Stimulated activated CD8-positive, alpha-beta memory T cell treated with anti-CD3 and anti-CD28 coated beads, Interleukin-7, amount 100 ng/mL, for 4 hours (primary cell): ENCODE results near the gene CNGA2.

Source experiments
- DNase-seq, 2 donors: peaks; one replicate each; pipeline ENCODE4 v3.0.0-alpha.2; 2020; ENCODE audit warnings: low read depth in 2 of 2

The CNGA2 gene

DNA sequence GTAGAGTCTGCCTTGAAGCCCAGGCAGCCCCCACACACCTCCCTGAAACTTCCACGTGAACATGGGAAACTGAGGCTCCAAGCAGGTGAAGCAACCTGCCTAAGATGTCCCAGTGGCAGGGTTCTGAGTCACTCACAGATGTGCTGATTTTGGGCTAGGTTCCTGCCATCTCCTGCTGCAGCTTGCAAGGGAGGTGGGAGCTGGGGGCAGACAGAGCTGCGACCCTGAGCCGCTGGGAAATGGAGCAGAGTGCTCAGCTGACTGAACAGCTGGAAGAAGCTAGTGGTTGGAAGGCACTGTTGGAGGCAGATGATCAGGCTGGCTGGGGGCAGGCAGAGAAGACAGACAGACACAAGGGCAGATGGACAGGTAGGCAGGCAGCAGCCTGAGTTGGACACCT is 22.3 kb upstream of the CNGA2 start:
- DNase-seq, result no peak

DNA sequence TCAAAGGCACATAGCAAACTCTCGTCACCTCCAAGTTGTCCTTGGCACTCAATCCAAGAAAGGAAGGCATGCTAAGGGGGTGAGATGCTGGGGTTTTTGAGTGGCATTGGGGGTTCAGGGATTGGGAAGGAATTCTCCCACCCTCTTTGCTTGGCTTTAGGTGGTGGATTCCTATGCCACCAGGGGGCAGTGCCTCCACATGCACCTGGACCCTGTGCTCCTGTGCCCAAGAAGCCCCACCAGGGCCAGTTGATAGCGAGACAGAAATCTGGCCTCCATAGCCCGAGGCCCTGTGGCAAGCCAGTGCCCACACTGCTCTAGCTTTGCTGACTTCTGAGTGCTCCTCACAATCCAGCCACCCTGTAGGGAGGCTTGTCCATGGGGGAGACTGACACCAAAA is 20.7 kb upstream of the CNGA2 start:
- DNase-seq, result no peak

DNA sequence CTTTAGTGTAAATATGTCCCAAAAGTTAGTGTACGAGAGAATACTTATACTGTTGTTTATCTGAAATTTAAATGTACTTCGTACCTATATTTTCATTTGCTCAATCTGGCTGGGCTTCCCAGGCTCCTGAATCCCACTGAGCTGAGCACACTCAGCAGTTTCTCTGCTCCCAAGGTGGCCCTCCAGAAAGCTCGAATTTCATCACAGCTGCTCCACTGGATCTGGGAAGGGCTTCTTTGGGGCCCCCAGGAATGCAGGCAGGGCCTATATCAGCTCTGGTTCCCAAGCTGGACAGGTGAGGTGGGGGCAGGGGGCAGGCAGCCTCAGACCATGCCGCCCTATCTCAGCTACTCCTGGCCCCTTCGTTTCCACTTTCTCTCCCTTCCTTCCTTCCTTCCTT is 20.2 kb upstream of the CNGA2 start:
- DNase-seq, result no peak

DNA sequence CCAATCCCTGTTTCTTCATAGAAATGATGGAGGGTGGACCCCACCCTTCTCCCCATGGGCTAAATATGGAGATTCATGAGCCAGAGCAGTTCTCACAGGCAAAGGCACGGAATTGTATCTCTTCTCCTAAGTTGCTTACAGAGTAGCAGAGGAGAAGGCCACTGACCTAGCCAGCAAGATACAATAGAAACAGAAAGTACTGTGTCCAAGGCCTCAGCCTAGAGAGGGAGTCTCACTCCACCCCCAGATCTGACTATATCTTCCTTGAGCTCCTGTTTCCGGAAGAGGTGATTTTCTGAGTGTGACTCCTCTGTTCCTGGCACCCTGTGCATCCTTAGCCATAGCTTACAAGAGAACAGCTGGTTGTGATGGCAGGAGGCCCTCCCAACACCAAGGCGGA is 18.8 kb upstream of the CNGA2 start, which contains the start of gene FATE1:
Gene FATE1, plus strand, starts transcription at position 284 of the 400 bp plus-strand sequence. Its CDS starts 85 bp downstream, at position 369.
- no peak for DNase-seq

DNA sequence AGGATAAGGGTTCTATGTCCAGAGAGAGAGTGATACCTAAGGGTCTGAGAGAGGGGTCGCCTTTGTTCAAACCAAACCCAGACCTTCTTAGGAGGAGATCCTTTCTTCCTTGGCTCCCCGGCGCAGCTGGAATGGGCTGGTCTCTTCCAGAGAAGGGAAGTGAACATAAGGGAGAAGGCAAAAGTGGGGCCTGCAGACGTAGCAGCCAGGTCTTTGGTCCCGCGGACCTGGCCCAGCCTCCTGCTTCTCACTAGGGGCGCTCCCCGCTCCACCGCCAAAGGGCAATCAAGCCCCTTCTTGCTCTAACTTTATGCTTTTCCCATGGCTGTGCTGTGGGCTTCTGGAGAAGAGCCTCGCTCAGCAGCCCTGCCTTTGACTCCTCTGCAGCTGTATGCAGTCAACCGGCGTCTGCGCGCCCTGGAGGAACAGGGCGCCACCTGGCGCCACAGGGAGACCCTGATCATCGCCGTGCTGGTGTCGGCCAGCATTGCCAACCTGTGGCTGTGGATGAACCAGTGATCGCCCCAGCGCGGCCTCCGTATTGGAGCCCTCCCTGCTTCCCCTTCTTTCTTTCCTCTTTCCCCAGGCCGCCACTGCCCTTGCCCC is 12.2 kb upstream of the CNGA2 start:
- DNase-seq, result no peak

DNA sequence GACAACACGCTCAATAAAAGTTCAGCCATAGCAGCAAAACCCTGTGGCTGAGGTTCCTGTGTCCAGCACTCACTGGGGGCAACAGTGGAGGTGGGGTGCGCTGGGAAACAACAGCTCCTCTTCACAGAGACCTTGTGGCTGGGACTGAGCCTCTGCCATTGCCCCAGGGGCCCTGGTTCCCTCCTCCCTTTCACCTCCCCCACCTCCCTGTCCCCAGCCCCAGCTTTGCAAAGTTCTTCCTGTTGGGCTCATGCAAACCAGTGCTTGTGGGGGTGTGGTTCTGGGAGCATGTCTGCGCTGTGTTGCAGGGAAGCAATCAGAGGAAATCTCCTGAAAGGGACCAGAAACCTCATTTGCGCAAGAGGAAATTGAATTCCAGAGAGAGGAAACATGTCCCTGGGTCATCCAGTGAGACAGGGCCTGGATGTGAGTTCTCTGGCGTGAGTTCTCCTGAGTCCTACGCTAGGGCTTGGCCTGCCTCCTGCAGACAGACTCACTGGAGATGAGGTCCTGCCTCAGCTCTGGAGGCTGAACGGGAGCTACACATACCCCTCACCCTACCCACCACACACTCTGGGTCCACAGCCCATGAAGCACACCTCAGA is 11.3 kb upstream of the CNGA2 start:
- DNase-seq, result no peak

DNA sequence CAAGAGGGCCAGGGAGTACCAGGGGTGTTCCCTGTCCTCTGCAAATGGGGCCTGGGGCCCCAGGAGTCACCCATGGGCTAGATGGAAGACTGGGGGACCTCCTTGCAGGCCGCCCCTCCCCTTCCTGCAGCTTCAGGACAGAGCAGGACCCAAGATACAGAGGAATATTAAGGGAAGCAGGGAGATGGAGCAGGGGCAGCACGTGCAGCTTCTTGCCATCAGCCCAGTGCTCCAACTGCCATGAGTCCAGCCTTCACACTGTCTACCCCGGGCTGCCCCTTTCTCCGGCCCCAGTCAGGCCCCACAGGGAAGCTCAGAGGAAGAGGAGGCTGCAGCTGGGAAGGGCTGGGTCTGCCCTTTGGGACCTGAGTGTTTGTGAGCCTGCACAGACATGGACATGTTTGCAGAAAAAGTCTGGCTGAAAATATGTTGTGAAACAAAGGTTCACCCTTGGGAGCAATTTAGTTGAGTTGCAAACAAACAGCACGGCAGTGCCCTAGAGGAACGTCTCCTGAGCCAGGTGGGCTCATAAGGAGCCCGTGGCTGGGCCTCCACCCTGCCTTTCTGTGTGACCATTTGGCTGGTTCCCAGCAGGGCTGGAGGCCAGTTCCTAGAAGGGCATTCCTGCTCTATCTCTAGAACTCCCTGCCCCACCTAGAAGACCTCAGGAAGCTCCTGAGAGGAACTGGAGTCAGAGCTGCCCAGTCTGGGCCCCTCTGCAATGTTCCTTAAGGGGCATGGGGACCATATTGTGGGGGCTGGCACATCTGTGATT is 9.8 kb upstream of the CNGA2 start:
- DNase-seq, result no peak

DNA sequence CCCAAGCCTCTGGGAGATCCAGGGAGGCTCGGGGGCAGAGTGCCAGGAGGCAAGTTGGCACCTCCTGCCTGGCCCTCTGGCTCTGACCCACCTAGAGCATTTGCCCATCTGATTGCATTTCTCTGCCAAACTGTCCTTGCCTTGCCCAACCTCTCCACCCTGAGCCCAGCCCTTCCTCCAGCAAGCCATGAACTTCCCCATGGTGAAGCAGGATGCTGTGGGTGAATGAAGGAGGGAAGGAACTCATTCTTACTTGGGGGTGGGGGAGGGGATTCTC is 9.3 kb upstream of the CNGA2 start:
- no peak for DNase-seq

DNA sequence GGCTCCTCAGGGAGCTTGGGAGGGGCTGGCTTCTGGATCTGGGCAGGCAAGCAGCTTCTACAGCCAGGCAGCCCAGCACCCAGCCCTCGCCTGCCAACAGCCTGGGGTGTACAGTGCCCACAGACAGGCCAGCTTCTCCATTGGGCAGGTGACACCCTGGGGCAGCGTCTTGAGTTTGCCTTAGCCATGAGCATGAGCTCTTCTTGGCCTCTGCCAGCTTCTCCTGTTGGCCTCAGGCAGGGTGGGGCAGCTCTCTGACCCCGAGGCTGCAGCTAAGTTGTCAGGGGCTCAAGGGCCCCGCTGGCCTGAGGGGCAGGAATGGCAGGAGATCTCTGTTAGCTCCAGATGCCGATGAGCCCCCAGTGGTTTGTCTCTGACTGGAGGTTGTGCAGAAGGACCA is 7.8 kb upstream of the CNGA2 start:
- no peak for DNase-seq

DNA sequence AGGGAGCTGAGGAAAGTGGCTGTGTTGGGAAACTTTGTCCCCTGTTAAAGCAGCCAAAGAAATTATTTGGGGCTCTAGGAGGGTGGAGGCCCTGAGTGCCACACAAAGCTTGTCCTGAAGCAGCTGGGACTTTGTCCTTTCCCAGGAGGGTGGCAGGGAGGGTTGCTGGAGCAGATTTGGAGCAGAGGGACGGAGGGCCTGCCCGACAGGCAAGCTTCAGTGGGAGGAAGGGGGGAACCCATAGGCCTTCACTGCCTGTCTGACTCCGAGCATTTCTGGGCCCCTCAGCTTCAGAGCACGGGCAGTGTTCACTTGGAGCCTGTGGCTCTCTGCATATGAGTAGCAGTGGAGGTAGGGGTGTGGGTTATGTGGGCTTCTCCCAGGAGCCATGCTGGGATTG is 7.2 kb upstream of the CNGA2 start:
- no peak for DNase-seq

DNA sequence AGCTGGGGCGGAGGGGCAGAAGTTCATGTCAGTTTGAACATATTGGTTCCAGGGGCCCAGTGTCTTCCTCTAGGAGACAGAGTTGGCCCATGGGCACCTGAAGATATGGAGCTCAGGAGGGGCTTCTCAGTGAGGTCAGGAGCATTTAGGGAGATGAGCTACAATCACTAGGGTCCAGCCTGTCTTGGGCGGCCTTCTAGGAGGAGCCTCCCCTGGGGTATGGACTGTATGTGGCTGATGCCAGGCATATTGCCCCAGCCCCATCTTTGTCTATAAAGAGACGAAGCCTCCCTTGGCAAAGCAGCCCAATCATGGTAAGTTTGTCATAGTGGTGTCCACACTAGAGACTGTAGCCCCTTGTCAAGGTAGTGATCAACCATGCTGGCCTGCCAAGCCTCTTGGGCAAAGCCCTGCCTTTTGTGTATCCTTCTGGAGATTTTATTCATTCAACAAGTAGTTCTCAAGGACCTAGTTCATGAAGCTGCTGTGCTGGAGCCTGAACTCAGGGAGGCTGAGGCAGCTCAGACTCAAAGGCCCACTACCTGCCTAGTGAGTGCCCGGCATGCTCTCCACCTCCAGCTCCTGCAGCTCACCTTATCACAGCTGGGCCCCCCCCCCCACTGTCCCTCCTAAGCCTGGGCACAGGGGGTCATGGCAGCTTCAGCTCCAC is 5.4 kb upstream of the CNGA2 start:
- no peak for DNase-seq

DNA sequence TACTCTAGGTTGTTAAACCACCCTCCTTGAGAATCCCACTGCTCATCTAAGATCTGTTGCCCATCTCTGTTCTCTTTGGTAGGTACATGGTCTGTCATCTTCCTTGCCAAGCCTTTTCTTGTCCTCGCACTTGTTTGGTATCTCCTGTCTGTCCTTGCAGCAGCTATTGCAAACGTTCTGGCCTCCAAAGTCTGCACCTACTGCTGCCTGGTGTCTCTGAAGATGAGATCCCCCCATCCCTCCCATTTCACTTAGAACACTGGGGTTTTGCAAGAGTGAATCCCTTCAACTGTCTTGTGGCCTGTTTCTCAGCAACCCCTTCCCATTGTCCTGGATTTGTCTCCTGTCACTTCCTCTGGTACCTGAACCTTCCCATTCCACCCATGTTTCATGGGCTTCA is 673 bp downstream of the CNGA2 start:
- no peak for DNase-seq

DNA sequence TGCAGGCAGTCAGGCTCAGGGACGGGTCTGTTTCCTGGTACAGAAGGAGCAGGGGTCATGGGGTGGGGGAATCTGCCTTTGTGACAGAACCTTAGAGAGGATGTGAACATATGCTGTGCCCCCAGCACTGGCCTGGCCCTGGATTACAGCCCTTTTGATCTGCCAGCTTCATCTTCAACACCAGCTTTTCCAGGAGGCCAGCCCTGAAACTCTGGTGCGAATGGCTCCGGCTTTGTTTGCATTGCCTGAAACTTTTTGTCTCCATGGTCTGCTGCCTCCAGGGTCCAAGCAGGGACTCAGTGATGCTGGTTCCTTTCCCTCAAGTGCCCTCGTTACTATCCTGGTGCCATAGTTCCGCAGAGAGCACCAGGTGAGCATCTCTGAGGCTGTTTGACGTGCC is 2.1 kb downstream of the CNGA2 start:
- DNase-seq, result no peak

DNA sequence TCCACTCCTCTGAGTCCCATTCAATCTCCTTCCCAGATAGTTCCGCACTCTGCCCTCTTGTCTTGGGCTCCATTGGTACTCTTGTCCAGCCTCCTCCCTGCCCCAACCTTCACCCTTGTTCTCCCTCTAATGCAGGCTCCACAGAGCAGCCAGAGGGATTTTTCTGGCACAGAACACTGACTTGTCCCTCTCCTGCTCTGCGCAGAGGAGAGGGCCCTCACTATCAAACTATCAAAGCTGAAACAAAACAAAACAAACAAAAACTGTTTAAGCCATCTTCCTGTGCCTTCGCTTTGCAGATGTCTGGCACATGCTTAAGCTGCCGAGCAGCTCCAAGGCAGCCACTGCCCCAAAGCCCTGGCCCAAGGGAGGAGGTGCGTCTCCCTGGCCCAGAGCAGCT is 2.9 kb downstream of the CNGA2 start:
- DNase-seq, result no peak

DNA sequence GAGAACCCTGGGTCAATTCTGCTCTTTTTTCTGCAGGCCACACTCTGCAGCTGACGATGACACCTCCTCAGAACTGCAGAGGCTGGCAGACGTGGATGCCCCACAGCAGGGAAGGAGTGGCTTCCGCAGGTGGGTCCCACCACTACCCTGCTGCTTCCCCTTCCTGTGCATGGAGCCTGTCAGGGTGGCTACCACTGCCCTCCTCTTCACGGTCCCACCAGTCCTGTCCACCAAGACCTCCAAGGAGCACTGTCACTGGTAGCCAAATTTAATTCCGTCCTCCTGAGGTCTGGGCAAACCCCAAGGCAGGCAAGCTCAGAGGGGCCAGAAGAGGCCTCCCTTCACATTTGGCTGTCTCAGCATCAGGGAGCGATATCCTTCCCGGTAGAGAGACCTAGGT is 4.2 kb downstream of the CNGA2 start:
- no peak for DNase-seq

DNA sequence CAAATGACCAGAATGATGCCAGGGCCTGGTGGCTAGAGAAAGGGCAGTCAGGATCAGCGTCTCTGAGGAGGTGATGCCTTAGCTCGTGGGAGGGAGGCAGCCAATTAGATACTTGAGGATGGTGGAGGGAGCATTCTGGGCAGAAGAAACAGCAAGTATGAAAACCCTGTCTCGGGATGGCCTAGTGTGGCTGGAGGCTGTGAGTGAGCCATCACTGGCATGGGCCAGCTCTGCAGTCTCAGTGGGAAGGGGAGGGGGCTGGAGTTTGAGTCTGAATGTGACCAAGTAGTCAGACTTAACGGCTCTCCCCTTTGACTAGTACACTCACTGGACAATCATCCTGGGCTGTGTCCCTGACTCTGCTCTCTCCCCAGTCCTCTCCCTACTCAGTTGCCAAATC is 7.1 kb downstream of the CNGA2 start:
- no peak for DNase-seq

DNA sequence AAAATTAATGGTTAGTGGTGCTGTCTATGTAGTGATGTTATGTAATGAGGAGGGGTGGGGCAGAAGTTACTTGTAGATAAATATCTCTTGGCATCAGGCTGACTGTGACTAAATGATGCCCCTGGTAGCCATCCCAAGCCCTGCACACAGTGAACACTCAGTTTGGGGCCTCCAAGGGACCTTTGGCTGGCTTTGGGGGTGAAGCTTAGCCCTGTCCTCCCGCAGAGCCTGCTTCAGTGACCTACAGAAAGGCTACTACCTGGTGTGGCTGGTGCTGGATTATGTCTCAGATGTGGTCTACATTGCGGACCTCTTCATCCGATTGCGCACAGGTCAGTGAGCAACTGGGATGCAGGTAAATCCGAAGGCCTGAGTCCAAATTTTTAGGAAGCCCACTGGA is 7.8 kb downstream of the CNGA2 start:
- no peak for DNase-seq

DNA sequence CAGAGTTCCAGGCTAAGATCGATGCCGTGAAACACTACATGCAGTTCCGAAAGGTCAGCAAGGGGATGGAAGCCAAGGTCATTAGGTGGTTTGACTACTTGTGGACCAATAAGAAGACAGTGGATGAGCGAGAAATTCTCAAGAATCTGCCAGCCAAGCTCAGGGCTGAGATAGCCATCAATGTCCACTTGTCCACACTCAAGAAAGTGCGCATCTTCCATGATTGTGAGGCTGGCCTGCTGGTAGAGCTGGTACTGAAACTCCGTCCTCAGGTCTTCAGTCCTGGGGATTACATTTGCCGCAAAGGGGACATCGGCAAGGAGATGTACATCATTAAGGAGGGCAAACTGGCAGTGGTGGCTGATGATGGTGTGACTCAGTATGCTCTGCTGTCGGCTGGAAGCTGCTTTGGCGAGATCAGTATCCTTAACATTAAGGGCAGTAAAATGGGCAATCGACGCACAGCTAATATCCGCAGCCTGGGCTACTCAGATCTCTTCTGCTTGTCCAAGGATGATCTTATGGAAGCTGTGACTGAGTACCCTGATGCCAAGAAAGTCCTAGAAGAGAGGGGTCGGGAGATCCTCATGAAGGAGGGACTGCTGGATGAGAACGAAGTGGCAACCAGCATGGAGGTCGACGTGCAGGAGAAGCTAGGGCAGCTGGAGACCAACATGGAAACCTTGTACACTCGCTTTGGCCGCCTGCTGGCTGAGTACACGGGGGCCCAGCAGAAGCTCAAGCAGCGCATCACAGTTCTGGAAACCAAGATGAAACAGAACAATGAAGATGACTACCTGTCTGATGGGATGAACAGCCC is 9.3 kb downstream of the CNGA2 start:
- DNase-seq, result no peak

DNA sequence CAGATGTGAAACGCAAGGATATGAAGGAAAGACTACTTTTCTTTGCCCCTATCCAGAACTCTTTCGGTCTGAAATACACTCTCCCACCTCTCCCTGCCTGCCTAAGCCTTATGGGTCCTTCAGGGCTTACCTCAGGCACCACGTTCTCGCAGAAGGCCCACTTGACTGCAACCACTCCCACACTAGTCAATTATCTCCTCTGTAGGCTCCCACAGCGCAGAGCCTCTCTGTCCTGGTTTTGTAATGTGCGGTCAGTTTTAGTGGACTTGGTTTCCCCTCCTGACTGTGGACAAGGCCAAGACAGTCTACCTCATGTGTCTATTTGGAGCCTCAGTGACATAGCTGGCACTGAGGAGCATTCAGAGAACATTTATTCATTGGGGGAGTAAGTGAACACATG is 11.1 kb downstream of the CNGA2 start:
- no peak for DNase-seq

DNA sequence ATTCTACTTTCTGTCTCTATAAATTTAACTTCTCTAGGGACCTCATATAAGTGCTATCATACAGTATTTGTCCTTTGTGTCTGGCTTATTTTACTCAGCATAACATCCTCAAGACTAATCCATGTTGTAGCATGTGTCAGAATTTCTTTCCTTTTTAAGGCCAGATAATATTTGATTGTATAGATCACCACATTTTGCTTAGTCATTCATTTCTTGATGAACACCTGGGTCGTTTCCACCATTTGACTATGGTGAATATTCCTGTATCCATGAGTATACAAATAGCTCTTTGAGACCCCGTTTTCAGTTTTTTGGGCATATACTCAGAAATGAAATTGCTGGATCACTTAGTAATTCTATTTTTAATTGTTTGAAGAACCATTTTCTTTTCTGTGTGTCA is 12.0 kb downstream of the CNGA2 start:
- no peak for DNase-seq

DNA sequence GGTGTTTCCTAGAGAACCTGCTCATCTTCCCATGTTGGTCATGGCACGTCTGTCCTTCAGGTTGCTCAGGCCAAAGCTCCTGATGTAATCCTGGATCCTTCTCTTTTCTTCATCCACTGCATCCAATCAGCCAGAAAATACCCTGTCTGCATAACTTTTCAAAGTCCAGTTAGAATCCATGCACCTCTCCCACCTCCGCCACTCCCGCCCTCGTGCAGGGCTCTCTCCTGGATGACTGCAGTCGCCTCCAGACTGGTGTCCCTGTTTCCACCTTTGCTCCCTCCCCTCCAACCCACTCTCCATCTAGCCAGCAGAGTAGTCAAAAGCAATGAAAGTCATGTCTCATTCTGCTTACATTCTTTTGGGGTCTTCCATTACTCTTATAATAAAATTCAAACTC is 16.0 kb downstream of the CNGA2 start:
- DNase-seq, result no peak

DNA sequence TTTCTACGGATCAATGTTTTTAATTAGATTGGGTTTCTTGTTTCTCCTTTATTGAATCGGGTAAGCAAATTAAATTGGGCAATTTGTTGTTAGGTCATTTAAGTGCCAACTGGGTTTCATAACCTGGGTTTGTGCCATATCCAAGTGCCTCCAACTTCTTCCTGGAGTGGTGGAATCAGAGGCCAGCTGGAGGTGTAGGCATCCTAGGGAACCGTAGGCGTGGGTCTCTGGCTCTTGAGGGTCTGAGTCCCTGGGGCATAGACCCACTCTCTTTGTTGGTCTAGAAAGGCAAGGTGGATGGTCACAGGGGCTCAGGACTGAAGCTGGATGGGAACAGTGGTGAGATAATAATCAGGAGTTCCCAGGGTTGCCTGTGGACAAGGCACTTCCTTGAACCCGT is 18.3 kb downstream of the CNGA2 start:
- DNase-seq, result no peak
